Transverse colon (tissue), 3 donors: Measurements from ENCODE around the gene TMEM250.

Source experiments
- CTCF ChIP-seq, 5 experiments: fragments of 200-600 bp in 3 of 5; fragments of 450-650 bp in 2 of 5; sonication (generic) in 3 of 5; IDR thresholded peaks; 1 replicate in 2 of 5; 2 replicates in 3 of 5; pipeline ENCODE4 v1.5.1; 2016 to 2017; ENCODE audit warnings: antibody characterized with exemption in 5 of 5, inconsistent platforms in 3 of 5, mild to moderate bottlenecking in 2 of 5, moderate library complexity in 1 of 5
- POLR2A ChIP-seq: fragments of 450-650 bp; IDR thresholded peaks from one replicate; pipeline ENCODE4 v1.6.1; 2016; ENCODE audit warnings: antibody characterized with exemption, mild to moderate bottlenecking, moderate library complexity

DNA sequence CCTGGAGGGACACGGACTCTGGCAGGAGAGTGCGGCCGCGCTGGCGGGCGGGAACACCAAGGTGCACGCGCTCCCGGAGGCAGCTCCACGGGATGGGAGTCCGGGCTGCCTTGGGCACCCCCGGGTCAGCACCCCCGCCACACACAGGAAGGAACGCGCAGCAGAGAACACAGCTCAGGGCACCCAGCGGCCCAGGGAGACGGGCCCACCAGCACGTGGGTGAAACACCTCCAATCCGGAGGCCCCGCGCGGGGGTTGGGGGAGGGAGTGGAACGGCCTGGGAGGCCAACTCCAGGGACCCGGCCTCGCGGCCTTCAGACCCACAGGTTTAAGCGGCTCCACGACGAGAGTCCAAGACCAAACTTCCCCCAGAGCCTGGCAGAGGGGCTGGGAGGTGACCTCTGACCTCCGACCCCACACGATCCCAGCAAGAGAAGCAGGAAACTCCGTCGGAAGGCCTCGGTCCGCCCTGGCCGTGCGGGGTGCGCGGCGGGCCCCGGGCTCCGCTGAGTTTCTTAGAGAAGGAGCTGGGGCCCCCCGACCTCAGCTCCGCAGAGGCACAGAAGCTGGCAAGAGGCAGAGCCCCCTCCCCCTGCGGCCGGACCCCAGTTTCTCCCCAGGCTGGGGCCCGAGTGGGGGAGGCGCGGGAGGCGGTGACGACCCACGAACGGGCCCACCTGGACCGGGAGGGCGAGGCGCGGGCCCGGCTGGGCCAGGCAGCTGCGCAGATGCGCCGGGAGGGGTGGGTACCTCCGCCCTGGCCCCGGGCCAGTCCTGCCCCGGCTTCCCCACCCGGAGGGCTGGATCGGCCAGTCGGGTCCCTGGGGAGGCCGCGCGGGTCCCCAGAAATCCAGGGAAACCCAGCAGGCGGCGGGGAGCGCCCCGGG lies 24.4 kb downstream of the TMEM250 start:
- no peak for TF ChIP-seq CTCF (IDR thresholded peaks at IDR 0.05)
- TF ChIP-seq POLR2A: no peak
